NCI-H1436 (cell line): ENCODE measurements around the gene RFC4.
A peak's percentile ranks its signal among the peaks of the same experiment; 100 is the strongest.

ENCODE experiments used
- DNase-seq: peaks from one replicate; lab custom pipeline; 2025; lab: John Stamatoyannopoulos, UW

The RFC4 gene

DNA sequence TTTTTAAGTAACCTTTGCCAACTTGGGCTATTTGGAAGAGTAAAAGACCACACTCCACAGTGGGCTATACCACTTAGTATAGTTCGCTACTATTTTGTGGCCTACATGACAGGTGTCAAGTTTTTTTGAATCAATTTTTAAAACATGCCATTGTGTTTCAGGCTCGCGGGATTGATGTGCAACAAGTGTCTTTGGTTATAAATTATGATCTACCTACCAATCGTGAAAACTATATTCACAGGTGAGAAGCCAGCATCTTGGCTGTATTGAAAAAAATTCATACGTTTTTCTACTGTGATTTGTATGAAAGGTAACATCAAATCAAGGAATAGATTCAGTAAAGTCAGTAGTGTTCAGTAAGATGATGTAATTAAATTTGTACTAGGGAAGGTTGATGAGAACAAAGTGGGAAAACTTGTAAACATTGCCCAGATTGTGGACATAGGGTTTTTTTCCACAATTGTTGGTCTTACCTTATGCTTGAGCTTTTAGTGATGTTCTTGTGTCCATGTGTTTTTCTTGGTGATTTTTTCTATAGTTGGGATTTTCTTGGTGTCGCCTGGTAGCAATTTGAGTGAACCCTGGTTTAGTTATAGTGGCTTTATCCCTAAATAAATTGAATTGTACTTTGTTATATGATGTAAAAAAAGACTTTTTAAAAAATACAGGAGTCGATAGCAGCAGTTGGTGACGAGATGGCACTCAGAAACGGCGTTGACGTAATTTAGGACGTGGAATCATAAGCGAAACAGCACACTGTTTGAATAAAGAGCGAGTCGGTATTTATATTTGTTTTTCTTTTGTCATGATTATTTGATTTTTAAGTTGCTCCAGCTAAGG is 18.4 kb downstream of the RFC4 start:
- DNase-seq: no peak

DNA sequence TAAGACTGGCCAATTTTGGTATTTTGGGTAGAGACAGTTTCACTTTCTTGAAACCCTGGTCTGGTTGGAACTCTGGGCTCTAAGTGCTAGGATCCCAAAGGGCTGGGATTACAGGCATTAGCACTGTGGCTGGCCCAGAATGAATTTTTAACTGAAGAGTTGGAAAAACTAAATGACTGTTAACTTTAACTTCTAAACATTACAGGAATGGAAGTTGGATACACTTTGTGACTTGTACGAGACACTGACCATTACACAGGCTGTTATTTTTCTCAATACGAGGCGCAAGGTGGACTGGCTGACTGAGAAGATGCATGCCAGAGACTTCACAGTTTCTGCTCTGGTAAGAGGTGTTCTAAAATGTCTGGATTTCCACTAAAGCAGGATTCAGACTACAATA is 19.4 kb downstream of the RFC4 start:
- no peak for DNase-seq

DNA sequence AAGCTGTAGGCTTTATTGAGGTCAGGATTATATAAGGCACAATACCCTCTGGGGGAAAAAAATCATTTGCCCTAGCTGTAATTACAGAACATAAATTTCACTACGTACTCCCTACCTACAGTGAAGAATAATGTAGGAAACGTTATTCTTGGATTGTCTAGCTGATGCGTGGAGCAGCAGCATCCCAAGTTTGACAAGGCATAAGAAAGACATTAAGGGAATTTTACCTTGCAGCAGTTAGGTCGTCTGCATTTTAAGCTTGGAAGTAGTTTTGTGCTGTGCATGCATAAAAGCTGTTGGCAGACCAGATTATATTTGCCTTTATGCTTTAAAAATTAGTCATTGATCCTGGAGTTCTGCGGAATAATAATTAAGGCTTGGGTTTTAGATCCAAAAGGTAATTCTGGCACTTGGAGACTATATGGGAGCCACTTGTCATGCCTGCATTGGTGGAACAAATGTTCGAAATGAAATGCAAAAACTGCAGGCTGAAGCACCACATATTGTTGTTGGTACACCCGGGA is 20.7 kb downstream of the RFC4 start:
- no peak for DNase-seq

DNA sequence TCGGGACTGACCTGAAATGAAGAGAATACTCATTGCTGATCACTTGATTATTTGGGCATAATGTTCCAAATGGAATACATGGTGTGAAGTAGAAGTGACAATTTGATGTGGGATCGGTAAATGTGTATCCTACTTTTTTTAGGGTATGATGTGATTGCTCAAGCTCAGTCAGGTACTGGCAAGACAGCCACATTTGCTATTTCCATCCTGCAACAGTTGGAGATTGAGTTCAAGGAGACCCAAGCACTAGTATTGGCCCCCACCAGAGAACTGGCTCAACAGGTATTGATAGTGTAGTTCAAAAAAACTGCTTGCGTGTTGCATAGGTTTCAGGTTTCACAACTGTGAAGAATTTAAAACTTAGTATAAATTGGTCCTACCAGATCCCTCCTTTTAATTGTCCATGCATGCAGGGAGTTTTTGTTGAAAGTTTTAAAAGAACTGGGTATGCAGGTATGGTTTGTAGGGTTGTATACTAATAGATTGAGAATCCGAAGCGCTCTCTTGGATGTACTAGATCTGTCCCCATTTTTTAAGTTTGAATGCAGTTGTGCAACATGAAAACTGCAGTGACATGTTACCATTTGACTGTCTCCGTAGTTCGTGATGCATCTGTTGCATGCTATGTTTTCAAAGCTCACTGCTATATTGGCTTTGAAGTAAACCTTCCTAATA is 21.3 kb downstream of the RFC4 start:
- DNase-seq: no peak

DNA sequence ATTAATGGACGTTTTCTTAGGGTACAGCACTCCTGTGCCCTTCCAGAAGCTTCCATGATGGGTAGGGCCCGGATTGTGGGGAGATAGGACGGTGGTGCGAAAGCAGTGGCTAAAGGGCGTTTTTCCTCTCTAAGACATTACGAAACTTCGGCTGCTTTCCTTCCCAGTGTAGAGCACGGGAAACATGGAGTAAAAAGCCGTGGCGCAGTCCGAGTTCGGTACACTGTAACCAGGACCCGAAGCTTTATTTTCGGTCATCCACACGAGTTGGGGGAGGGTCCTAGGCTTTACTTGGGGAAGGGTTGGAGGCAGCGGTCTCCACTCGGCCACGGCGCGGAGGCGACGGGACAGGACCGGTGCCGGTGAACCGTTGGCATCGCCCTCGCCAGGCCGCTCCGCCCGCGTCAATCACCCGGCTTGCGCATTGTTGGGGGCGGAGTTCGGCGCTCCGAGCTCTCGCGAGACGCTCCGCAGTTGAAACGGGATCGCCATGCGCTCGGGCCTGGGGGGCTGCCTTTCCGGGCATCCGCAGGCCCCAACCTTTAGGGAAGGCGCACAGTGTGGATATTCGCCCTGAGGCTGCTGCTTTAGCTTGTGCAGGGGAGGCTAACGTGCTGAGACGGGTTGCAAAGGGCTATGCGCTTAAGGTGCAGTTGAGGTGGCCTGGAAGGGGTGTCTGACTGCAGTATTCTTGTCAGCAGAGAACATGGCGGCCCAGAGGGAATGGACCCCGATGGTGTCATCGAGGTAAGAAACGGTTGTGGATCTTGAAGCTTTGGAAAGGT is 22.4 kb downstream of the RFC4 start:
- peak; percentile 79 for DNase-seq

DNA sequence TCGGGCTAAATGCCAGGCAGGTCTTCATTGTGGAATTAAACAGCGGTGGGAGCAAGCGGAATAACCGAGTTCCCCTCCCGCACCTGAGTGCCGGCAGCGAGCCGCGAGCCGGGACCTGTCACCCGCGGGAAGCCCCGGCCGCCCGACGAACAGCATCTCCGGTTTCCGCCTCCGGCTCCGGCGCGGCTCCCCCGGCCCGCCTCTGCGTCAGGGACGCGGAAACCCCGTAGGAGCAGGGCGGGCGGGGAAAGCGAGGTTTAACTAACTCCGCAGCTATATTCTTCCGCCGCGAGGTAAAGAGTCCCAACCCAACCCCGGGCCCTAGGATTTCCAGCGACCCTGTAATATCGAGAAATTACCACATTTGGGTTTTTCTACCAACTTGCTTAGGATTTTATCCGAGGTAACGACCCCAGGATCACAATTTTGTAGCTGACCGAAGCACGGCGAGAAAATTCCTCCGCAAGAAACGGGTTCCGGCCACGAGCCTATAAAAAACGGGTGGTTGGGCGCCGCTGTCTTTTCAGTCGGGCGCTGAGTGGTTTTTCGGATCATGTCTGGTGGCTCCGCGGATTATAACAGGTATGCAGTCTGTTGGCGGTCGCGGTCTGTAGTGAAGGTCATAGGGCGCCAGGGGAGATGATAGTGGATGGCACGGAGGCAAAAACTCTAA is 23.1 kb downstream of the RFC4 start, which contains the start of gene EIF4A2:
TSS of gene EIF4A2 (plus strand) at position 520 of the 673 bp plus-strand sequence. CDS start at position 554, 34 bp downstream.
- DNase-seq: peak; percentile 92

DNA sequence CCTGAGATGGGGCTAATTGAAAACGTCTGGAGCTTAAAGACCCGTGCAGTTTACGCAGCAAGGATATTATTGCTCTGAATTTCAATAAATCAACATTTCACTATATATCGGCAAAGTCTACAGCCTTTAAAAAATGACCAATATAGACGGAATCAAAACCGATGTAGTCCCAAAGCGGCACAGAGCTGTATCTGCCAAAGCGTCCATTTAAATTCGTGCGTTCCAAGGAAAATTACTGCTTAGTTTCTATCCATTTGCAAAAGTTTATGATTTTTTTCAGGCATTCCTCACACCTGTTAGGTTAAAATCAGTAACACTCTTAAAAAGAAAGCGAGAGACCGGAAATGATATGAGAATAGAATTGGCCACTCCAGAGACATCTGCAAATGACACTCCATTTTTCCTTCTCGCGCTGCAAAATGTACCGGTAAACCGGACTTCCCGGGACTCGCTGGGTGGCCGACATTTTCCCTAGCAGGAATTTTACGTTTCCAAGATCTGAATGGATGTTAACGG is 23.7 kb downstream of the RFC4 start:
- DNase-seq: no peak

DNA sequence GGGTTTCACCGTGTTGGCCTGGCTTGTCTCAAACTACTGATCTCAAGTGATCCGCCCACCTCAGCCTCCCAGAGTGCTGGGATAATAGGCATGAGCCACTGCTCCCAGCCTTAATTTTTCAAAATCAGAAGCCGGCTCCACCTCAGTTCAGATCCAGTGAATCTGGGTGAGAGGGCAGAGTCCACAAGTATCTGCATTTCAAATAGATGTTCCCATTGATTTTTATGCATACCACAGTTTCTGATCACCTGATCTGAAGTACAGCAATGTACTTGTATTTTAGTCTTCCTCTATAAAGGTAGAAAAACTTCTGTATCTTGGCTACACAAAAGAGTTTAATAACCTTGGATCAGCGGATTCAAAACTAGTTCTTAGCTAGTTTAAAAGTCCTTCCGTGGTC is 27.1 kb downstream of the RFC4 start:
- DNase-seq: no peak

DNA sequence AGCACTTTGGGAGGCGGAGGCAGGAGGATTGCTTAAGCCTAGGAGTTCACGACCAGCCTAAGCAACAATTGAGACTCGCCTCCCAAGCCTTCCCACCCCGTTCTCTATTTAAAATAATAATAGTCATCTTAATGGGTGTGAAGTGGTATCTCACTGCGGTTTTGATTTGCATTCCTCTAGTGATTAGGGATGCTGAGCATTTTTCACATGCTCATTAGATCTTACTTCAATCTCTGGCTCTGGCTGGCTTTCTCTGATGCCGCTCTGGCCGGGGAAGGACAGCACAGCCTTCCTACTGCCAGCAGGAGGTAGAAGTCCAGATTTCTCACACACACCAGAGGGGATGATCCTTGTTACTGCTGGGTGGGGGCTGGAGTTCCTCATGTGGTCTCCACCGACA is 30.3 kb downstream of the RFC4 start:
- DNase-seq: no peak

DNA sequence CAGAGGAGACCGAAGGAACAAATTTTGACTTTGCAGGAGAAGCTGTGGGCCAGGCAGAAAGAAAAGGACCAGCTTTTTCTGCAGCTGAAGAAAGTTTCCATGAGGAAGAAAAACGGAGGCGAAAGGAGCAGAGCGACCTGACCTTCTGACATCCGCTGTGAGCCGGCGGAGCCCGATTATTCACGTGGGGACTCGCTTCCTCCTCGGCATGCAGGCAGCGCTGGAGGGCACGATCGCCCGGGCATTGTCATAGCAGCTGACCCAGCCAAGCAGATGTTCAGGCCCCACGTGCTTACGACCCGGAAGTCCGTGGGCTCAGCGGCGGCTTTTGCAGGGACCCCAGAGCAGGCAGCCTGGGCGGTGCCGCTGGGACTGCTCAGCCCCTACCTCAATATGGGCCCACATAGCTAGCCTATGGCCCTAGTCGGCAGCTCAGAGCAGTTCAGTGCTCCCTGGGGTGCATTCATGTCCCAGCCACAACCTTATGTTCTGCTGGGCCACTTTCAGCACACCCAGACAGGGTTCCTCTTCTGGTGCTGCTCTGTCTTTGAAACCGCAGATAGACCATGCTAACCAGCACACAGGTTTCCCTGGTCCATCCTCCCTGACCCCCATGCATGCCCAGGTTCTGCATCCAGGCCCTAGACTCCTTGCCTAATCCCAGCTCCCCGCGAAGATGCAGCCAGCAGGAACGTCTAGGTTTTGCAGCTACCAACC is 33.4 kb downstream of the RFC4 start:
- no peak for DNase-seq

DNA sequence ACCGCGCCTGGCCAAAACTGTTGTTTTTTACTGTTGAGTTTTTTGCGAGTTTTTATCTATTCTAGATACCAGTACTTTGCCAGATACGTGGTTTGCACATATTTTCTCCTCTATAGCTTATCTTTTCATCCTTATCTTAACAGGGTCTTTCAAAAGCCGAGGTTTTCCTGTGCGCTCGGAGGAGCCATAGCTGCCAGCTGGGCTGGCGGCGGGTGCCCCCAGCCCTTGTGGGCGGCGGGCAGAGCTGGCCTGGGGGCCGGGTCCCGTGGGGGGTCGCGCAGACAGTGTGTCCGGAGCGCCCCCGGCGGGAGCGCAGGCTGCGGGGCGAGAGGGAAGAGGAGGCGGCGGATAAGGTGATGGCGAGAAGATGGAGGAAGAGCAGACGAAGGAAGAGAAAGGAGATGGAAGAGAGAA is 34.0 kb downstream of the RFC4 start:
- no peak for DNase-seq

DNA sequence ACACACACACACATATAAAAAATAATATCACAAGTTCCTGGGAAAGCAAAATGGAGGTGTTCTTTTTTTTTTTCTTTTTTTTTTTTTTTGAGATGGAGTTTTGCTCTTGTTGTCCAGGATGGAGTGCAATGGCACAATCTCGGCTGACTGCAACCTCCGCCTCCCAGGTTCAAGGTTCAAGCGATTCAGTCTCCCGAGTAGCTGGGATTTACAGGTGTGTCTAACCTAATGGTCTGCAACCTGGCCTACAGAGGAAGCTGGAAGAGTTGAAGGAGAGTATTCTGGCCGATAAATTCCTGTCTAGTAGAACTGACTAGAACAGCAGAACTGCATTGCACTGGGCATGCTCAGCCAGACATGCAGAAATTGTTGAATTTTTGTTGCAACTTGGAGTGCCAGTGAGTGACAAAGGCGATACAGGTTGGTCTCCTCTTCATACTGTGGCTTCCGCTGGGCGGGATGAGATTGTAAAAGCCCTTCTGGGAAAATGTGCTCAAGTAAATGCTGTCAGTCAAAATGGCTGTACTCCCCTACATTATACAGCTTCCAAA is 45.3 kb downstream of the RFC4 start:
- no peak for DNase-seq

DNA sequence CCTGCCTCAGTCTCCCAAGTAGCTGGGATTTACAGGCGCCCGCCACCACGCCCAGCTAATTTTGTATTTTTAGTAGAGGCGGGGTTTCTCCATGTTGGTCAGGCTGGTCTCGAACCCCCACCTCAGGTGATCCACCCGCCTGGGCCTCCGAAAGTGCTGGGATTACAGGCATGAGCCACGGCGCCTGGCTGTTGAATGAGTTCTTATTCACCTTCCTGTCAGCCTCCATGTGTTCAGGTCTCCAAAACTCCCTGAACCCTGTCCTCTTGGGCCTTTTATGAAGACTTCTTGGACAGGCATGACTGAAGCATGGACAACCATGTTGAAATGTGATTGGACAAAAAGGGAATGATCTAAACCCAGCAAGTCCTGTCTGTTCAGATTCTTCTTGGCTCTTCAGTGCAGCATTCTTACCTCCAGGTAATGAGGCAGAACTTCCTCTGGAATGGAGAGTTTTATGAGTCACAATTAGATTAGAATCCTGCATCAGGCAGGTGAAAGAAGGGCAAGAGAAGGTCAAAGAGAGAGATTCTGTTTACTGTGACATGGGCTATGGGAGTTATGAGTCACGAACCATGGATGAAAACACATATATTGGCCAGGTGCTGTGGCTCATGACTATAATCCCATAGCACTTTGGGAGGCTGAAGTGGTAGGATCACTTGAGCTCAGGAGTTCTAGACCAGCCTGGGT is 46.0 kb downstream of the RFC4 start:
- DNase-seq: no peak

DNA sequence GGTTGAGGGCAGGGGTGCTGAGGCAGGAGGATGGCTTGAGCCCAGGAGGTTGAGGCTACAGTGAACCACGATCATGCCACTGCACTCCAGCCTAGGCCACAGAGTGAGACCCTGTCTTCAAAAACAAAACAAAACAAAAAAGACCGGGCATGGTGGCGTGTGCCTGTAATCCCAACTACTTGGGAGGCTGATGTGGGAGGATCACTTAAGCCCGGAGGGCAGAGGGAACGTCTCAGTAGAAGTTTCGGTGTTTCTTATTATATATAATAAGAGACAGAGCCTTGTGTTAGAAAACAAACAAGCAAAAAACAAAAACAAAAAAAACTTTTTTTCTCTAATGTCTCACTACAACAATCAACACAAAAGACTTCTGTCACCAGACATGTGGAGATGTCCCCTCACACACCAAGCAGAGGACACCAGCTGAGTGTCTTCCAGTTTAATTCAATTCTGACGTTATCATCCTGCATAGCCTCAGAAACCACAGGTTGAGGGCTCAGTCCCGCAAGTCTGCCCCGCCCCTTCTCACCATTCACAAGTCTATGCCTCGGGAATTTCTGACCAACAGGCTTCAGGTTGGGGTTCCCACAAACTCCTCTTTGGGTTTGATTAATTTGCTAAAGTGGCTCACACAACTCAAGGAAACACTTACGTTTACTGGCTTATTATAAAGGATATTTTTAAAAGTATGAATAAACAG is 46.9 kb downstream of the RFC4 start:
- no peak for DNase-seq

DNA sequence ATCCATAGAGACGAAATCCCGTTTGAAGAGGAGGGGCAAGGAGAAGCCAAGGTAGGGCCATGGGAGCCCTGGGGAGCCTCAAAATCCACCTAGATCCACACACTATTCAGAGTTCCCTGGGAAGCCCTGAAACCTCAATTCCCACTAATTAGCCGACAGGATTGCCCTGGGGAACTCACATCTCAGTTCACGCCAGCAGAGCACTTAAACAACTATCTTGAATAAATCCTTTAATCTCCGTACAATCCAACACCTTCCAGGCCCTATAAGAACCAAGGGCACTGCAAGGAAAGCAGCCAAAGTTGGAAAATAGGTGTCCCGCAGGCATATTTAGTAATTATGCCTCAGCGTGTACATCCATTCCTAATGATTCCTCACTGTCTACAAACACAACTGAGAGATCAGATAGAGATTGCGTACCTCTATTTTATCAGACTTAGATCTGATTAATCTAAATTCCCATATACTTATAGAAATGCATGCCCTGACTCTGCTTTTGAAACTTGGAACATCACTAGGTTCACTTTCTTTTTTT is 48.5 kb downstream of the RFC4 start:
- no peak for DNase-seq

DNA sequence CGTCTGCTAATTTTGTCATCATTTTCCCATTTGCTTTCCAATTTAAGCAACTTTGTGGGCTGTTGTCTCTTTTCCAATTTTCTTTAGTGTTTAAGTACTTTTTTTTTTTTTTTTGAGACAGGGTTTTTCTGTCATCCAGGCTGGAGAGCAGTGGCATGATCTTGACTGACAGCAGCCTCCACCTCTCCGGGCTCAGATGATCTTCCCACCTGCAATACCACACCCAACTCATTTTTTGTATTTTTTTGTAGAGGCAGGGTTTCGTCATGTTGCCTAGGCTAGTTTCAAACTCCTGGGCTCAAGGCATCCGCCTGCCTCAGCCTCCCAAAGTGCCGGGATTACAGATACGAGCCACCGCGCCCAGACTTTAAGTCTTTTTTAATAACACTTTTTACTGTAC is 49.1 kb downstream of the RFC4 start:
- no peak for DNase-seq

DNA sequence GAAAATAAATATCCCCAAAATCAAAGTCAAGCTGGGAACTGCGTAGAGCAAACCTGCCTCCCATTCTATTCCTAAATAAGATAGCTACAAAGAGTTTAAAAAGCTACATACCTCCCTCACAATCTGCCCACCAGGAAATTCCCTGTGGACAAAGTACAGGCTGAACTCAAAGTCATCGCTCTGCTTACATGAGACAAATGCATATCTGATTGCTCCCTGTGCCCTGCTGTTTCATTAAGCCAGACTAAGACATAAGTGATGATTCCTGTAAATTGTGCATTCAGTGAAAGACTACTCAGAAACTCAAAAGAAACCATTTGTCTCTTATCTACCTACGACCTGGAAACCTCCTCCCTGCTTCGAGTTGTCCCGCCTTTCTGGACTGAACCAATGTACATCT is 51.4 kb downstream of the RFC4 start:
- DNase-seq: no peak

DNA sequence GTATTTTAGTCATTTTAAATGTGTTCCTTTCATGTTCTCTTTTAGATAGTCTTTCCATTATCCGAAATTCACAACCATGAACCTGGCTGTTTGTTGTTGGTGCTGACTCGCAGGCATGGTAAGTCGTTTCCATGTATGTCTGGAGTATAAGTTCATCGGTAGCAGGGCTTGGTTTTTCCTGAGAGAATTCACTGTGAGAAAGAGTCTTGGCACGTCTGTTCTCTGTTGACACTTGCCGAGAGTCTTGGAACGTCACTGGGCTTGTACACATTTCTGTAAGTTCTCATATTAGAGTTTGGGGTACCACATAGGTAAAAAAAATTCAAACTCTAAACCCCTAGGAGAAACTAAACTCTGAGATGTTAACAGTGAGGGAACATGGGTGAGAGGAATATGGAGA is 52.3 kb downstream of the RFC4 start:
- DNase-seq: no peak

DNA sequence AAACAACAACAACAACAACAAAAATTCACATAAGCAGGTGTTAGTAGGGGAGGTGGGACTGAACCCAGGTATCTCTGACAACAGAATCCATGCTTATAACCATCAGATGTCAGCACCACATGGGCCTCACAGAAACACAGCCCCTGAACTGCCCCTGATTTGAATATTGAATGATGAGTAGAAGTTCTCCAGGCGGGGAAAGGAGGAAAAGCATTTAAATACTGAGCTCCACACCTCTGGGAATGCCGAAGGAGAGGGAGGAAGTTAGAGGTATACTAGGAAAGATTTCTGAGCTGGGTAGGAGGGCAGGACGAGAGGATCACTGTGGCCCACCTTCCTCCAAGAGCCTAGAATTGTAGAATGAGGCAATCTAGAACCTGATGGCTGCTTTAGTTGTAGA is 54.8 kb downstream of the RFC4 start:
- no peak for DNase-seq
